ENCODE results near the gene CRB2.

CRB2 gene

DNA sequence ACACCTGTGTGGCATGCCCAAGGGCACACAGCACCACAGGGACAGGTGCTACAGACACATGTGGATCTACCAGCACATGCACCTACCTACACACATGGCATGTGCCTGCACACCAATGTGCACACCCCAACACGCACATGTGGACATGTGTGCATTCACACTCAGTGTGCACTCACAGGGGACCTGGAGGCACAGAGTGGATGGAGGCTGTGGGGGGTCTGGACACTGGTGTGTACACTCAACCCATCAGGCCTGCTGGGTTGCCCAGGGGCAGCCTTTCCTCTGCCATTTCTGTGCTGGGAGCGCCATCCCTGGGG lies 1.7 kb downstream of the CRB2 start:
- Histone ChIP-seq H3K27me3 (ENCODE audit: insufficient read depth, poor library complexity, severe bottlenecking) (no peaks in the 10 kb centered on the region), H3K4me3 (replicated peaks; ENCODE audit: insufficient read depth, low read length) (no peak overlapping the region), H3K27ac (replicated peaks) (no peak overlapping the region)
- no peak for TF ChIP-seq GABPA (IDR thresholded peaks at IDR 0.05; ENCODE audit: low read depth)
- TF ChIP-seq, protein P1, sequence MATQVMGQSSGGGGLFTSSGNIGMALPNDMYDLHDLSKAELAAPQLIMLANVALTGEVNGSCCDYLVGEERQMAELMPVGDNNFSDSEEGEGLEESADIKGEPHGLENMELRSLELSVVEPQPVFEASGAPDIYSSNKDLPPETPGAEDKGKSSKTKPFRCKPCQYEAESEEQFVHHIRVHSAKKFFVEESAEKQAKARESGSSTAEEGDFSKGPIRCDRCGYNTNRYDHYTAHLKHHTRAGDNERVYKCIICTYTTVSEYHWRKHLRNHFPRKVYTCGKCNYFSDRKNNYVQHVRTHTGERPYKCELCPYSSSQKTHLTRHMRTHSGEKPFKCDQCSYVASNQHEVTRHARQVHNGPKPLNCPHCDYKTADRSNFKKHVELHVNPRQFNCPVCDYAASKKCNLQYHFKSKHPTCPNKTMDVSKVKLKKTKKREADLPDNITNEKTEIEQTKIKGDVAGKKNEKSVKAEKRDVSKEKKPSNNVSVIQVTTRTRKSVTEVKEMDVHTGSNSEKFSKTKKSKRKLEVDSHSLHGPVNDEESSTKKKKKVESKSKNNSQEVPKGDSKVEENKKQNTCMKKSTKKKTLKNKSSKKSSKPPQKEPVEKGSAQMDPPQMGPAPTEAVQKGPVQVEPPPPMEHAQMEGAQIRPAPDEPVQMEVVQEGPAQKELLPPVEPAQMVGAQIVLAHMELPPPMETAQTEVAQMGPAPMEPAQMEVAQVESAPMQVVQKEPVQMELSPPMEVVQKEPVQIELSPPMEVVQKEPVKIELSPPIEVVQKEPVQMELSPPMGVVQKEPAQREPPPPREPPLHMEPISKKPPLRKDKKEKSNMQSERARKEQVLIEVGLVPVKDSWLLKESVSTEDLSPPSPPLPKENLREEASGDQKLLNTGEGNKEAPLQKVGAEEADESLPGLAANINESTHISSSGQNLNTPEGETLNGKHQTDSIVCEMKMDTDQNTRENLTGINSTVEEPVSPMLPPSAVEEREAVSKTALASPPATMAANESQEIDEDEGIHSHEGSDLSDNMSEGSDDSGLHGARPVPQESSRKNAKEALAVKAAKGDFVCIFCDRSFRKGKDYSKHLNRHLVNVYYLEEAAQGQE (IDR thresholded peaks at IDR 0.05; ENCODE audit: insufficient replicate concordance, low read depth) = no peak
- TF ChIP-seq, protein P2, sequence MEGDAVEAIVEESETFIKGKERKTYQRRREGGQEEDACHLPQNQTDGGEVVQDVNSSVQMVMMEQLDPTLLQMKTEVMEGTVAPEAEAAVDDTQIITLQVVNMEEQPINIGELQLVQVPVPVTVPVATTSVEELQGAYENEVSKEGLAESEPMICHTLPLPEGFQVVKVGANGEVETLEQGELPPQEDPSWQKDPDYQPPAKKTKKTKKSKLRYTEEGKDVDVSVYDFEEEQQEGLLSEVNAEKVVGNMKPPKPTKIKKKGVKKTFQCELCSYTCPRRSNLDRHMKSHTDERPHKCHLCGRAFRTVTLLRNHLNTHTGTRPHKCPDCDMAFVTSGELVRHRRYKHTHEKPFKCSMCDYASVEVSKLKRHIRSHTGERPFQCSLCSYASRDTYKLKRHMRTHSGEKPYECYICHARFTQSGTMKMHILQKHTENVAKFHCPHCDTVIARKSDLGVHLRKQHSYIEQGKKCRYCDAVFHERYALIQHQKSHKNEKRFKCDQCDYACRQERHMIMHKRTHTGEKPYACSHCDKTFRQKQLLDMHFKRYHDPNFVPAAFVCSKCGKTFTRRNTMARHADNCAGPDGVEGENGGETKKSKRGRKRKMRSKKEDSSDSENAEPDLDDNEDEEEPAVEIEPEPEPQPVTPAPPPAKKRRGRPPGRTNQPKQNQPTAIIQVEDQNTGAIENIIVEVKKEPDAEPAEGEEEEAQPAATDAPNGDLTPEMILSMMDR (IDR thresholded peaks at IDR 0.05; ENCODE audit: insufficient read depth, low read length) = no peak
- no peak for TF ChIP-seq POLR2AphosphoS5 (IDR thresholded peaks at IDR 0.05; ENCODE audit: low read depth)
- TF ChIP-seq SPI1 (IDR thresholded peaks at IDR 0.05; ENCODE audit: borderline replicate concordance, low read depth) = no peak
- DNase-seq (ENCODE audit: low read depth in 1 of 2, low spot score in 1 of 2) = no peak

DNA sequence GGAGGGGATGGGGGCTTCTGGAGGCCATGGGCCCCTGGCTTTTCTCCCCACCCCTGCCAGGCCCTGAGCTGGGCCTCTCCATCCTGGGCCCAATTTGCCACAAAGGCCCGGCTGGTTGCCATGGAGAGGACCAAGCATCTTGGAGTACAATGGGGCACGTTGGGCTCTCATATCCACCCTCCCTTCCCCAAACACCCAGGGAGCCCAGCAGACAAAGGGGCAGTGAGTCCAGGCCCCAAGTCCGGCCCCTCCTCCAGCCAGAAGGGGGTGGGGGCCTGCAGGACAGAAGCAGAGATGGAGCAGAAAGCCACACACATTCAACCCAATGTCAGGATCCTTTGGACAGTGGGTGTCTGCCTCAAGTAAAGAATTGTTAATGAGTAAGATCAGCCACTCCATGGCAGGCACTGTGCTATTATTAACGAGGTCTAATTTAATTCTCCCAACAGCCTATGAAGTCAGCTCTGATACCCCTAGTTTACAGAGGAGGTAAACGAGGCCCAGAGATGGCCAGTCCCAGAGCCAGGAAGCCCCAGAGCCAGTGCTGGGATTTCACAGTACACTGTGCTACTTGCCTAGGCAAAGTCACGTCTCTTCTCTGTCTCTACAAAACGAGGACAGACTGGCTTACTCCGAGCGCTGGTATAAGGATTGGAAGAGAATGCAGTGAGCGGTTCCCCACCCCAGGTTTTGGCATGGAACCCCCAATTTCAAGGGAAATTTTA lies 2.3 kb downstream of the CRB2 start:
- no peak overlapping the region for H3K27ac ChIP-seq (replicated peaks)
- no peaks in the 10 kb centered on the region for H3K27me3 ChIP-seq (ENCODE audit: insufficient read depth, poor library complexity, severe bottlenecking)
- no peak overlapping the region for H3K4me3 ChIP-seq (replicated peaks; ENCODE audit: insufficient read depth, low read length)
- DNase-seq (ENCODE audit: low read depth in 1 of 2, low spot score in 1 of 2) = no peak
- no peak for TF ChIP-seq POLR2AphosphoS5 (IDR thresholded peaks at IDR 0.05; ENCODE audit: low read depth)
- no peak for TF ChIP-seq GABPA (IDR thresholded peaks at IDR 0.05; ENCODE audit: low read depth)
- TF ChIP-seq, protein P2 (IDR thresholded peaks at IDR 0.05; ENCODE audit: insufficient read depth, low read length) = no peak
- TF ChIP-seq, protein P1 (IDR thresholded peaks at IDR 0.05; ENCODE audit: insufficient replicate concordance, low read depth) = no peak
- no peak for TF ChIP-seq SPI1 (IDR thresholded peaks at IDR 0.05; ENCODE audit: borderline replicate concordance, low read depth)

DNA sequence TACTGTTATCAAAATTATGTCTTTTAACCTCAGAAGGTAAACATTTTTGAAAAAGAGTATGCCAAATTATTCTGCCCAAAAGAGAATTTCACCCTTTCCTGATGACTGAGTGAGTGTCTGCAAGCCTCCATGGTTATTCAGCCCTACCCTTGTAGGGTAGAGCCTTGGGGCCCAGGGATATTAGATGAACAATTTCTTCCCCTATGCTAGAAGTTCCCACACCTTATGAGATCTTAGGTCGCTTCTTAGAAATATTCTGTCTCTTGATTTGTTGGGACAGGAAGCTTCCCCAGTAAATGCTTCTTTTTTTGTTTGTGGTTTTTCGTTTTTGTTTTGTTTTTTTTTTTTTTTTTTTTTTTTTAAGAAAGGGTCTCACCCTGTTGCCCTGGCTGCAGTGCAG lies 3.1 kb downstream of the CRB2 start:
- Histone ChIP-seq H3K27me3 (ENCODE audit: insufficient read depth, poor library complexity, severe bottlenecking) (no peaks in the 10 kb centered on the region), H3K27ac (replicated peaks) (no peak overlapping the region), H3K4me3 (replicated peaks; ENCODE audit: insufficient read depth, low read length) (no peak overlapping the region)
- DNase-seq (ENCODE audit: low read depth in 1 of 2, low spot score in 1 of 2) = no peak
- TF ChIP-seq, protein P1 (IDR thresholded peaks at IDR 0.05; ENCODE audit: insufficient replicate concordance, low read depth) = no peak
